GM21423 (cell line): ENCODE results near the gene PLXNA1.

Experiments used
- ATAC-seq: cut with Tn5 transposase; IDR thresholded peaks from one replicate; pipeline ENCODE4 v1.9.1; 2021; ENCODE audit warnings: mild to moderate bottlenecking, moderate library complexity; ENCODE audit not compliant: unreplicated experiment

Gene PLXNA1

GRCh38 chr3:127016461-127016860 lies 33.5 kb downstream of the PLXNA1 start:
- ATAC-seq = no peak

DNA sequence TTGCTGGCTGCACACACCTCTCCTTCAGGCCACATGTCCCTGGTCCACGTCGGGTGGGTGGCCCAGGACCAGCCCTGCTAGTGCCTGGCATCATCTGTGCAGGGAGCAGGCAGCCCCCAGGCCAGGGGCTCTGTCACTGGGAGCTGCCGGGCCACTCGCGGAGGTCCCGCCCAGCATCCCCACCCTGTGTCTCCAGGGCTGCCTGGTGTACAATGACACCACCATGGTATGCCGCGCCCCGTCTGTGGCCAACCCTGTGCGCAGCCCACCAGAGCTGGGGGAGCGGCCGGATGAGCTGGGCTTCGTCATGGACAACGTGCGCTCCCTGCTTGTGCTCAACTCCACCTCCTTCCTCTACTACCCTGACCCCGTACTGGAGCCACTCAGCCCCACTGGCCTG lies 34.3 kb downstream of the PLXNA1 start:
- no peak for ATAC-seq

DNA sequence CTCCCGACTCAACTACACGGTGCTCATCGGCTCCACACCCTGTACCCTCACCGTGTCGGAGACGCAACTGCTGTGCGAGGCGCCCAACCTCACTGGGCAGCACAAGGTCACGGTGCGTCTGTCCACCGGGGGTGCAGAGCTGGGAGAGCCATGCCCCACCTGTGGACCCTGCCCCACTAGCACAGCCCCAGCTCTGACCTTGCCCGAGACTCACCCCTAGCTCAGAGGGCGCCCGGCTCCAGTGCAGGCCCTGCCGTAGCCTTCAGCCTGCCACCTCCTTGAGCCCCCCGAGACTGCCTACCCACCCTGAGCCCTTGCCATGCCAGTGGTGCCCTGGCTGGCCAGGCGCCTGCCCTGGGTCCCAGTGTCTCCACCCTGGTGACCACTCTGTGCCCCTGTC lies 34.9 kb downstream of the PLXNA1 start:
- ATAC-seq = no peak

- ATAC-seq = no peak
Observed at GRCh38 chr3:127018306-127018828, 35.5 kb downstream of the PLXNA1 start.

DNA sequence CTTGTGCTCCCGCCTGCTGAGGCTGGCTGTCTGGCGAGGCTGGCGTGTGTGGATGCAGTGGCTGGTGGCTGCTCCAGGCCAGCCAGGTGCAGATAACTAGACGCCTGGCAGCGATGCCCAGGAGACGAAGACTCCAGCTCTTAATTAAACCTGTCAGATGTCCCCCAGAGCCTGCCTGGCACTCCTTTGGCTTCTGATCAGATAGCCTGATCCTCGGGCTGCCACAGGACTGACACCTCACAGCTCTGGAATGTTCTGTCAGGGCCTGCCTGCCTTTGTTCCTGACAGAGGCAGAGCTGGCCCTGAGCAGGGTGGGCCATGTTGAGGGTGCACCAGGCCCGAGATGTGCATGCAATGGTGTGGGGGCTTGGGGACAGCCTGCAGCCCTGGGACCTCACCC lies 36.5 kb downstream of the PLXNA1 start:
- no peak for ATAC-seq

DNA sequence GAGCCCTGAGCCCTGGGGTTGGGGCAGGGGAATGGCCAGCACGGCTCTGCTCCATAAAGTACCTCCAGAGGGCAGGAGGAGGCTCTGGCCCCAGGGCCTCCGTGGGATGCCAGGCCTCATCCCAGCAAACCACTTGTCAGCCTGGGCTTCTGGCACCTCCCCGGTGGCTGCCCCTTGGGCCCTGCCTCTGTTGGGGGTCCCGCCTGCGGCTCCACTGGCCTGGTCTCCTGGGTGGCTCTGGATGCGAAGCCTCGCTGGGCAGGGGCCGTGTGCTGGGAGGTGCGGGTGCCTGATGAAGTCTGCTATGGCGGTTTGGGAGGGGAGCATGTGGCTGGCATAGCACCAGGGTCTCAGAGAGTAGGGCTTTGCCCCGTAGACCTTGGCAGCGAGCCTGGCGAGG lies 37.6 kb downstream of the PLXNA1 start:
- no peak for ATAC-seq

- ATAC-seq = no peak
Observed at GRCh38 chr3:127022849-127023248, 39.9 kb downstream of the PLXNA1 start.

DNA sequence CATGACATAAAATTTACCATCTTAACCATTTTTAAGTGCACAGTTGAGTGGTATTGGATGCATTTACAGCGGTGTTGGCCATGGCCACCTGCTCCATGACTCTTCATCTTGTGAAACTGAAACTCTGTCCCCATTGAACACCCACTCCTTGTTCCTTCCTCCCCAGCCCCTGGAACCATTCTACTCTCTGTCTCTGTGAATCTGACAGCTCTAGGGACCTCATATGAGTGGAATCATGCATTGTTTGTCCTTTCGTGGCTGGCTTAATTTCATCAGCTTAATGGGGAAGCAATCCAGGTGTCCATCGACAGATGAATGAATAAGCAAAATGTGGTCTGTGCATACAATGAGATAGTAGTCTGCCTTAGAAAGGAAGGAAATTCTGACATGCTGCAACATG lies 42.5 kb downstream of the PLXNA1 start:
- ATAC-seq = no peak

DNA sequence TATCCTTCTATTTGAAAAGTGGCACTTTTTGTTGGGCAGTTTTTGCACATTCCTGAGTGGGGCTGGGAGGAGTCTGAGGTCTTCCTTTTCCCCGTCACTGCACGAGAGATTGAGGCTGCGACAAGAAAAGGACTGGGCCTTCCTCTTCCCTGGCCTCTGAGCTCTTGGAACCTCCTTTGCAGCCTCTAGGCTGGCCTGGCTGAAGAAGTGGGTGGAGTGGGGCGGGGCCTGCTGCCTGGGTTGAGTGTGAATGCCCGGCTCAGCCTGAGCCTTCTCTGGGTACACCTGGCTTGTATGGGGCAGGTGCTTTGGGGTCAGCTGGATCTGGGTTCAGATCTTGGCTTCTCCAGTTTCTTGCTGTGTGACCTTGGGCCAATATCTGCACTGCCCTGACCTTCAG lies 43.1 kb downstream of the PLXNA1 start:
- no peak for ATAC-seq

GRCh38 chr3:127026661-127027060 lies 43.7 kb downstream of the PLXNA1 start:
- ATAC-seq = no peak

- ATAC-seq = no peak
Observed at GRCh38 chr3:127027061-127027735, 44.3 kb downstream of the PLXNA1 start.

- no peak for ATAC-seq
Observed at GRCh38 chr3:127027811-127028548, 45.1 kb downstream of the PLXNA1 start.

DNA sequence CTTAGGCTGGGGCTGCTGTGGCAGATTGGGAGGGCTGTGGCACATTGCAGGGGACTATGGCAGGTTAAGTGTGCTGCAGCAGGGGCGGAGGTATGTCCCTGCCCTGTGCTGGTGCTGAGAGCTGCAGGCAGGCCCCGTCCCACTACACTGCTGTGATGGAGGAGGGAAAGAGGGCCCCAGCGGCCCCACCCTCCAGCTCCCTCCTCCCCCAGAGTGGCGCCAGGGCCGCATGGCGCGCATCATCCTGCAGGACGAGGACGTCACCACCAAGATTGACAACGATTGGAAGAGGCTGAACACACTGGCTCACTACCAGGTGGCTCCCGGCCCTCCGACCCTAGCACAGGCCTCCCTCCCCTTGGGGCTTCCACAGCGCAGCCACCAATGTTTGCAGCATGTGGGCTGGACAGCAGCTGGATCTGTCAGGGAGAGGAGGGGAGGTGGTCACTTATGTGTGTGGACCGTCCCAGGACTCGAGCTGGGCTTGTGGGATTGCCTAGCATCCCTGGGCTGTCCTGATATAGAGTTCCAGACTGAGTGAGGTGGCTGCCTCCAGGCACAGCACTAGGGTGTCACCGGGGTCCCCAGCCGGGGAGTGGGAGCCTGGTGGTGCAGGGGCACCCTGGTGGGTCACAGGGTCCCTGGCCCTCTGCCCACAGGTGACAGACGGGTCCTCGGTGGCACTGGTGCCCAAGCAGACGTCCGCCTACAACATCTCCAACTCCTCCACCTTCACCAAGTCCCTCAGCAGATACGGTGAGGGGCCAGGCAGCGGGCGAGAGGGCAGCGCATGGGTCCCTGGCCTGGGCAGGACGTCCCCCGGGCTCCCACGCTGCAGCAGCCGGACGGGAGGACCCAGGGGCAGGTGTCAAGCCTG lies 46.1 kb downstream of the PLXNA1 start:
- no peak for ATAC-seq

- ATAC-seq = no peak
Observed at GRCh38 chr3:127029658-127030507, 47.0 kb downstream of the PLXNA1 start.

- ATAC-seq = no peak
Observed at GRCh38 chr3:127030508-127031412, 47.8 kb downstream of the PLXNA1 start.

GRCh38 chr3:127031413-127031810 lies 48.5 kb downstream of the PLXNA1 start:
- ATAC-seq = no peak

DNA sequence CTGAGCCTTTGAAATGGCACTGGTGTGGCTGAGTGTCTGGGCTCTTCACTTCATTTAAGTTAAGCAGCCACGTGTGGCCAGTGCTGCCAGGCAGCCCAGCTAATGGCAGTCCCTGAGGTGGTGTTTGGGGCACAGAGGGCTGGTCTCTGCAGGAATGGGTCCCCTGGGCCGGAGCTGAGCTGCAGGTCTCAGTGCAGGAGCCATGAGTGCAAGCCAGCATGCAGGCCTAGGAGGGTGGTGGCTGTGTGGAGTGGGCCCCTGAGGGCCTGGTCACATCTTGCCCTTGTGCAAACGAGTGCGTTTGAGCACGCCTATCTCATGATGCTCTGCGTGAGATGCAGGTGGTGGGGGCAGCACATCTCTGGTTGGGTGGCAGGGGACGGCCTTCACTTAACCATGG lies 48.9 kb downstream of the PLXNA1 start:
- ATAC-seq = no peak

- no peak for ATAC-seq
Observed at GRCh38 chr3:127032296-127032990, 49.5 kb downstream of the PLXNA1 start.
